ENCODE data around the gene GDF10. TPM values are rescaled to one million over a fixed set of nuclear protein-coding genes. Genes with fewer than 3 reads are reported as not detected.

GDF10 gene
- total RNA-seq, 2 experiments from 2014 or later = 4.1 TPM

DNA sequence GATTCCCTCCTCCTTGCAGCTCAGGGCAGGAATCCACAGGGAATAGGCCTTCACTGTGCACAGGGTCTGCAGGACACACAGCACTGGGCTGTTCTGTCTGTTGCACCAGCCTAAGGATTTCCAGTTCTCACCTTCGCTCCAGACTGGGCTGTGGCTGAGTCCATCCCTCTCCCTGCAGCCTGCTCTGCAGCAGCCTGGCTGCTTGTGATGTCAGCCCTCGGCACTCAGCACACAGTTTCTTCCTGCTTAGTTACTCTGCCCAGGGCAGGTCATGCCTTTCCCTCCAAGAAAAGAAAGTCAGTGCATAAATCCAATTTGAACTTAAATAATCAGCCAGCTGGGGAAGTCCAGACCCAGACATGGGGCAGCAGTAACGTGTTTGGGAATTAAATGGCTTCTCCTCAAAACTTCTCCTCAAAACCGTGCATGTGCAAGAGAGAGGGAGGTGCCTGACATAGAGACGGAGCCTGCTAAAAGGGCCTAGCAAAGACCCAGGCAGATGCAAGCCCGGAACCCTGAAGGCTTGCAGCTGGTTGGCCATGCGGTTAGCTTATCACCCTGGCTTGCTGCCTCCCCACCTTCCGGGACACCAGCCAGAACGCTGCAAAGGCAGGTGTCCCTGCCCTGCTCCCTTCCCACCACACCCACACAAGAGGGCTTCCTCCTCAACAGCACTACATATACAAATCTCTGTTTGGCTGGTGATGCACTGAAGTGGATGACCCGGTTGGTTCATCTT lies 11.4 kb downstream of the GDF10 start:
- Mint-ChIP-seq H3K27me3 (no peaks in the 10 kb centered on the region), H3K27ac (peak overlapping the region; percentile 69), H3K36me3 (no peaks in the 10 kb centered on the region), H3K9me3 (no peaks in the 10 kb centered on the region), H3K4me3 (no peak overlapping the region), H3K4me1 (peaks cover 30% of the 10 kb centered on the region)
- DNase-seq = peak; percentile 34

DNA sequence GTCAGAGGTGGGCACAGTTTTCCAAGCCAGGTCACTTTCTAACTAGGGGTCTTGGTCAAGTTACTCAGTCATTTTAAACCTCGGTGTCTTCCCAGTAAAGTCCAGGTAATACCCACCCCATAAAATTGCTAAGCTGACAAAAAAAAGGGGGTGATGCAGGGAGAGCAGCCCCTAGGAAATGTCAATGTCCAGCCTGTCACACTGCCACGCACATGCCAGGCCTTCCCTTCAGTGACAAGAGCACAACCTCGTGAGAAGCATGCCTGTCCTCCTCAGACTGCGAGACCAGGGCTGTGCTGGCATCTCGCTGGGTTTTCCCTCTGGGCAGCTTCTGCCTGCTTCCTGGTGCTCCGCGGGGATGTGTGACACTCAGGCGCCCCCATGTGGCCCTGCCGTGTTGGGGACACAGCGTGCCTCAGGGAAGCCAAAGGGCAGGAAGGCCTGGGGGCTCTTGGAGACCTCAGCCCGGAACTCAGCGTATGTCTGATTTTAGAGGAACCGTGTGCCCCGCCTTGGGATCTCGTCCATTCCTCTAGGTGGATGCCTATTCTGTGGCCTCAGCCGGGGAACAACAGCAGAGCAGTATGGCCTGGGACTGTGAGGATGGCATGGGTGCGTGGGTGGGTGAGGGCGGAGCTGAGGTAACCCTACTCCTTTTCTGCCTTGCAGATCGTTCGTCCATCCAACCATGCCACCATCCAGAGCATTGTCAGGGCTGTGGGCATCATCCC lies 12.1 kb downstream of the GDF10 start:
- H3K4me1 Mint-ChIP-seq = peaks cover 24% of the 10 kb centered on the region
- H3K4me3 Mint-ChIP-seq = no peak overlapping the region
- peak overlapping the region; percentile 69 for H3K27ac Mint-ChIP-seq
- H3K27me3 Mint-ChIP-seq = no peaks in the 10 kb centered on the region
- H3K9me3 Mint-ChIP-seq = no peaks in the 10 kb centered on the region
- H3K36me3 Mint-ChIP-seq = no peaks in the 10 kb centered on the region
- DNase-seq = peak; percentile 86

DNA sequence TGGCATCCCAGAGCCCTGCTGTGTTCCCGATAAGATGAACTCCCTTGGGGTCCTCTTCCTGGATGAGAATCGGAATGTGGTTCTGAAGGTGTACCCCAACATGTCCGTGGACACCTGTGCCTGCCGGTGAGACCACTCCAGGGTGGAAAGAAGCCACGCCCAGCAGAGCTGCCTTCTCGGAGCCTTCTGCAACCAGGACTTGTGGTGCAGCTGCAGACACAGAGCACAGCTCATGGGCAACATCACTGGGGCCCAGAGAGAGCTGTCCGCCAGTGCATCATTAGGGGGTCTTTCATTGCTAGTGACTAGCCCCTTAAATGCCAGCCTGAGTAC lies 12.6 kb downstream of the GDF10 start:
- no peak for DNase-seq

DNA sequence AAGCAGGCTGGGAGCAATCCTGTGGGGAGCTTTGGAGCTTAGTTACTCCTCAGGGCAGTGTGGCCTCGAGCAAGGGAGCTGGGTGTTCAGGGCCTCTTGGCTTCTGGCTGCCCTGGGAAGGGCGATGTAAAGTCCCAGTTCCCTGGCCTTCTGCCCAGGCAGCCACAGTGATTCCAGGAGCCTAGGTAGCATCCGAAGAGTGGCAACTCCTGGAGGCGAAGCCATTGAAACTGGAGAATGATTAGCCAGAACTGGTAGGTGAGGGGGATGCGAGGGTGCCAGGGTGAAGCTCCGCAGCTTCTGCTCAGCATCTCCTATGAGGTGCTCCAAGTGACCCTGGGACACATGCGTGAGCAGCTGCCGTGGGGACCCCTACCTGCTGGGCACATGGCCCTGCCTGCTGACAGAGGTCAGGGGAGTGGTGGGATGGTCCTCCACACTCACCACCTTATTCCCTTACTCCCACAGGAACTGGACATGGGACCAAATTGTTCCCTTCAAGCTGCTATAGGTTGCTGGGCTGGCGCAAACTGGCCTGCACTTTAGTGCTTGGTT lies 14.5 kb downstream of the GDF10 start:
- Mint-ChIP-seq H3K36me3 (no peaks in the 10 kb centered on the region), H3K4me3 (no peak overlapping the region), H3K27me3 (no peaks in the 10 kb centered on the region), H3K4me1 (peaks cover 18% of the 10 kb centered on the region), H3K27ac (no peak overlapping the region), H3K9me3 (no peaks in the 10 kb centered on the region)
- no peak for DNase-seq

More for the DNA sequence above, 12.6 kb downstream of the GDF10 start:
- Mint-ChIP-seq H3K9me3 (no peaks in the 10 kb centered on the region), H3K27me3 (no peaks in the 10 kb centered on the region), H3K36me3 (no peaks in the 10 kb centered on the region), H3K4me1 (peaks cover 20% of the 10 kb centered on the region), H3K4me3 (no peak overlapping the region), H3K27ac (no peak overlapping the region)

DNA sequence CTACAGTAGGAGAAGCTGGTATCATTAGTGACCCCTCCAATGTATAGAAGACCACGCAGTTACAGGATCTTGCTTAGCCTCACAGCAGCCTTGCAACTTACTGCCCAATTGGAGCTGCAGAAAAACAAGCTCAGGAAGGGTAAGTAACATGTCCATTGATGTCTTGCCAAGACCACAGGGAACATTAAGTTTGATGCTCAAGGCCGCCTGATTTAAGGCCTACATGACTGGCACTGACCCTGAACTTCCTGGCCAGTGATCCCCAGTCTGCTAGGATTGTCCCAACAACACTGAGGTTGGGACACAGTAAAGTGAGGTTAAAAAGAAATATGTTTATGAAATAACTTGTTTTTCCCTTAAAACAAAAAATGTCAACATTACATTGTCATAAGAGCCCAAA lies 15.4 kb downstream of the GDF10 start:
- no peak overlapping the region for H3K27ac Mint-ChIP-seq
- DNase-seq = no peak
- H3K4me1 Mint-ChIP-seq = peaks cover 18% of the 10 kb centered on the region
- no peaks in the 10 kb centered on the region for H3K27me3 Mint-ChIP-seq
- H3K36me3 Mint-ChIP-seq = no peaks in the 10 kb centered on the region
- H3K4me3 Mint-ChIP-seq = no peak overlapping the region
- no peaks in the 10 kb centered on the region for H3K9me3 Mint-ChIP-seq

DNA sequence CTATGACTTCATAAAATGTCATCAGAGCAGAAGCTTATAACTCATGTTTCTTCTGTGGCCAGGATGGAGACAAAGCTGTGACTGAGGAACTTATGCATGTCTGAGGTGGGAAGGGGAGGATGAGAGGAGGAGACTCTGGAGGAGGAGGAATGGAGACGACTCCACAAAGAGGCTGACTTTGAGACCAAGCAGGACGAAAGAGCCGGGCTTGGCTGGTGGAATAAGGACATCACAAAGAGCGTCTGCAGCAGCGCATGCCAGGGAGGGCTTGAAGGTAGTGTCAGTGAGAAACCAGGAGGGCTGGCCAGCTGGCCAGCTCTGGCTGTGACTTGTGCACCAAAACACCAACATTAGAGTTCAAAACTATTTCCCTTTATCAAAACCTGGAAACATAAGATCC lies 16.1 kb downstream of the GDF10 start:
- no peak for DNase-seq
- Mint-ChIP-seq H3K9me3 (no peaks in the 10 kb centered on the region), H3K27ac (no peak overlapping the region), H3K27me3 (no peaks in the 10 kb centered on the region), H3K4me3 (no peak overlapping the region), H3K4me1 (peaks cover 12% of the 10 kb centered on the region), H3K36me3 (no peaks in the 10 kb centered on the region)

DNA sequence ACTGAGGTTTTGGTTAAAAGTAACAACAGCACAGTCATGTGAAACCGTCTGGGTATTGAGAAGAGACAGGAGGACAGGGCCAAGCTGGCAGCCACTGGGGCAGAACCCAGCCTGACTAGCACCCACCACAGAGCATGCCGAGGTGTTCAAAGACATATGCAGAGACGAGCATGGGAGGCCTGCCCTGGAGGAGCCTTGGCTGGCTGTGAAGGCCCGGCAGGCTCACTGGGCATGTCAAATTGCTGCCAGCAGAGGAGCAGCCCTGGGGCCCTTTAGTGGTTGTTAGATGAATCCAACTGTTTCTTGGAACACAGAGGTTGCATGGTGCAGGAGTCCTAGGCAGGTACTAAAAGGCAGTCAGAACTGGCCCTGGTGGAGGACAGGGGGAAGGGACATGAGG lies 17.3 kb downstream of the GDF10 start:
- Mint-ChIP-seq H3K36me3 (no peaks in the 10 kb centered on the region), H3K9me3 (no peaks in the 10 kb centered on the region), H3K27me3 (no peaks in the 10 kb centered on the region), H3K4me1 (peaks cover under 1% of the 10 kb centered on the region), H3K4me3 (no peak overlapping the region), H3K27ac (no peak overlapping the region)
- DNase-seq = no peak

DNA sequence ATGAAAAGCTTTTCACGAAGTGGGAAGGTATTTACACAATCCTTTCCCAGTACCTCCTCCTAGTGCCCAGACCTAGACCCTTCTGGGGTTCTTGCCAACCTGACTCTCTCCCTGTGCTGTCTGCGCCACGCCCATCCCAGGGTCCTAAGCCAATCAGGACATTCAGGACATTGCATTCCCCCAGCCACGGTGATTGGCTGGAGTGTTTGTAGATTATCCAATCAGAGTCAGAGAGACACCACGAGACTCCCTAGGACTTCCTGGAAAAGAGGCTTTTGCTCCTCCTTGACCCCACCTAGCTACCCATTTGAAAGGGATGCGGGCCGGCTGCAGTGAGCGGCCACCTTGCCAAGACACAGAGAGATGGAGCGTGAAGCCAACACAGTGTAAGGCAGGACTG lies 18.7 kb downstream of the GDF10 start:
- no peak overlapping the region for H3K4me3 Mint-ChIP-seq
- H3K27me3 Mint-ChIP-seq = no peaks in the 10 kb centered on the region
- no peak for DNase-seq
- H3K4me1 Mint-ChIP-seq = no peaks in the 10 kb centered on the region
- H3K27ac Mint-ChIP-seq = no peak overlapping the region
- no peaks in the 10 kb centered on the region for H3K36me3 Mint-ChIP-seq
- H3K9me3 Mint-ChIP-seq = no peaks in the 10 kb centered on the region

DNA sequence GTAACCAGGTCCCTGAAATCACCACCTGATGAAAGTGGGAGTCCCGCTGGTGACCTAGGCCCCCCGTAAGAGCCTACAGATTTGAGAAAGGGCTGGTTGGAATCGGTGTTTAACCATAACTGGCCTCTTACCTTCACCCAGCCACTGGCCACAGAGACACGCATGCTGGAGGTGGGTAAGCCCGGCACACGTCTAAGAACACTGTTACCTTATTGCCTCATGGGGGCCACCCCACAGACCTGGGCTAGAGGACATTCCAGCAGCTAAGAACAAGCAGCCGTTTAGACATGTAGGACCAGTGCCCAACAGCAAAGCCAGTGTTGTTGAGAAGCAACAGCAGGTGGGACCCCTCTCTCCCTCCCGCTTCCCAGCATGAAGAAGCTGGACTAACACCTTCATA lies 19.8 kb downstream of the GDF10 start:
- H3K4me3 Mint-ChIP-seq = no peak overlapping the region
- H3K4me1 Mint-ChIP-seq = no peaks in the 10 kb centered on the region
- H3K27ac Mint-ChIP-seq = no peak overlapping the region
- H3K27me3 Mint-ChIP-seq = no peaks in the 10 kb centered on the region
- H3K9me3 Mint-ChIP-seq = no peaks in the 10 kb centered on the region
- H3K36me3 Mint-ChIP-seq = no peaks in the 10 kb centered on the region
- DNase-seq = no peak

DNA sequence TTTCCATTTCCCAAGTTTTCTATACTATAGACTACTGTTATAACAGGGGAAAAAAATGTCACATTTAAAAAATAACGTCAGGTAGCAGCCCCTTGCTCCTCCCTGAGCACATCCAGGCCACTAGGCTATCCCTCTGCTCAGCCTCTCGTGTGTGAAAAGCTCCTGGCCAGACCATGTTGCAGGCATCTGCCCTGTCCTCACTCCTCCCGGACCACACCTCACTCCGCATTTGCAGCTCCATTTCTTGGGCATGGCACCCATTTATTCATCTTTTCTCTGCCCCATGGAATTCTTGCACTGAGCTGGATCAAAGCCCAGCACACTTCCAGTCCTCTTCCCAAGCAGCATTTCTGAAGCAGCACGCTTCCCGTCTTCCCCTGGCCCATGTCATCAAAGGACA lies 20.8 kb downstream of the GDF10 start:
- Mint-ChIP-seq H3K36me3 (no peaks in the 10 kb centered on the region), H3K4me1 (no peaks in the 10 kb centered on the region), H3K27me3 (no peaks in the 10 kb centered on the region), H3K9me3 (no peaks in the 10 kb centered on the region), H3K4me3 (no peak overlapping the region), H3K27ac (no peak overlapping the region)
- no peak for DNase-seq

DNA sequence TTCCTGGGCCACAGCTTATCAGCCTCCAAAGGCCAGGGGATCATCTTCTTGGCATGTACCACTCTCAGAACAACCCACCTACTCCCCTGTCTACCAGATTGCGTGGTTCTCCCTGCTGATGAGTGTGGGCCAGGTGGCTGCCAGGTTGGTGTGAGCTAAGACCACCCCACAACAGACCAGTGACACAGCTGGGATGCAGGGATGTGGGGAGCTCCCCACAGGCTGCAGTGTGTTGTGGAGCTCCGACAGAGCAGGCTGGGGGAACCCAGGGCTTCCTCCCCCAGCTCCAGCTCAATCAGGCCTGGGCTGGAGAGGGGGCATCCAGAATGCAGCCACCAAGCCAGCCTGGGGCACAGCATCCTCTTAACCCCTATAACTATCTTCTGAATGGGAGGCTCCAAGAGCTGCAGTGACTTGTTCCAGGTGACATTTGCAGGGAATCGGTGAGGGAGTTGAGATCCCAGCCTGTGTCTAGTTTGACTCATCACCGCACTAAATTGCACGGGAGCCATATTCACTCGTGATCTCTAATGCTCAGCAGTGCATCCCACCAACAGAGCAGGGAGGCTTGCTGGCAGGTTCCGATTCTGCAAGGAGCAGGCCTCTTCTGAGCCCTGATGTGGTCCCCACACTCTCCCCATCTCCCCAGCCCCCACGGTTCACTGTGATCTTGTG lies 21.7 kb downstream of the GDF10 start:
- no peaks in the 10 kb centered on the region for H3K27me3 Mint-ChIP-seq
- H3K36me3 Mint-ChIP-seq = no peaks in the 10 kb centered on the region
- H3K9me3 Mint-ChIP-seq = no peaks in the 10 kb centered on the region
- H3K27ac Mint-ChIP-seq = no peak overlapping the region
- no peak for DNase-seq
- no peaks in the 10 kb centered on the region for H3K4me1 Mint-ChIP-seq
- H3K4me3 Mint-ChIP-seq = no peak overlapping the region

DNA sequence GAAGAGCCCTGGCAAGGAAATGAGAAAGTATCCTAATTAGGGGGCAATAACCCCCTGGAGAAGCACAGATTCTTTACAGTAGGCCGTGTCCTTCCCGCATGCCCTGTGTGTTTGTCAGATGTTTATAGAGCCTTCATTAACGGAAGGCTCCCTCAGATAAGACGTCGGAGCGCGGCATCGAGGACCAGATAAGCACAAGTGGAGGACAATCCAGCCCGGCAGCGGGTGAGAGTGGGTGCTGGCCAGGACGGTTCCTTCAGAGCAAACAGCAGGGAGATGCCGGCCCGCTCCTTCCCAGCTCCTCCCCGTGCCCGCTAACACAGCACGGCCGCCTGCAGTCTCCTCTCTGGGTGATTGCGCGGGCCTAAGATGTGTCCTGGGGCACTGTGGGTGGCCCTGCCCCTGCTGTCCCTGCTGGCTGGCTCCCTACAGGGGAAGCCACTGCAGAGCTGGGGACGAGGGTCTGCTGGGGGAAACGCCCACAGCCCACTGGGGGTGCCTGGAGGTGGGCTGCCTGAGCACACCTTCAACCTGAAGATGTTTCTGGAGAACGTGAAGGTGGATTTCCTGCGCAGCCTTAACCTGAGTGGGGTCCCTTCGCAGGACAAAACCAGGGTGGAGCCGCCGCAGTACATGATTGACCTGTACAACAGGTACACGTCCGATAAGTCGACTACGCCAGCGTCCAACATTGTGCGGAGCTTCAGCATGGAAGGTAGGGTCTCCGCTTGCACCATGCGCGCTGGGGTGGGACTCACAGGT lies 22.5 kb downstream of the GDF10 start, which contains the start of gene GDF2:
Gene GDF2 (plus strand): TSS at position 155 of the 762 bp plus-strand sequence. CDS start 215 bp downstream, at position 370.
- Mint-ChIP-seq H3K27me3 (no peaks in the 10 kb centered on the region), H3K27ac (no peak within 1 kb of the TSS)

DNA sequence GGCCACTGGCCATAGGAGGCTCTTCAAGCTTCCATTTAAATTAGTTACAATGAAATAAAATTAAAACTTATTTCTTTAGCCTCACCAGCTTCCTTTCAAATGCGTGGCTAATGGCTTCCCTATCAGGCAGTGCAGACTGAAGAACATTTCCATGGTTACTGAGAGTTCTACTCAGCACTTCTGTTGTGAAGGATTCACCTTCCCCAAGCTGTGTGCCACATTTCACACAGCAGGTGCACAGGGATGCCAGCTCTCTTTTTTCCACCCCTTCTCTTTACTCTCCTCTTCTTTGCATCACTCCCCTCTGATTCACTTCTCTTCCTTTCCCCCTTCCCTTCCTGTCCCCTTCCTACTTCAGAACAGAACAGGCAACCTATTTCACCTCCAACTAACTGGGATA lies 23.1 kb downstream of the GDF10 start:
- H3K27ac Mint-ChIP-seq = no peak overlapping the region
- DNase-seq = no peak
- no peaks in the 10 kb centered on the region for H3K36me3 Mint-ChIP-seq
- no peak overlapping the region for H3K4me3 Mint-ChIP-seq
- no peaks in the 10 kb centered on the region for H3K27me3 Mint-ChIP-seq
- H3K4me1 Mint-ChIP-seq = no peaks in the 10 kb centered on the region
- H3K9me3 Mint-ChIP-seq = no peaks in the 10 kb centered on the region

More for the DNA sequence above, 22.5 kb downstream of the GDF10 start, which contains the start of gene GDF2:
- no peaks in the 10 kb centered on the region for H3K36me3 Mint-ChIP-seq
- H3K9me3 Mint-ChIP-seq = no peaks in the 10 kb centered on the region
- no peaks in the 10 kb centered on the region for H3K4me1 Mint-ChIP-seq
- DNase-seq = no peak
- H3K4me3 Mint-ChIP-seq = no peak within 1 kb of the TSS

DNA sequence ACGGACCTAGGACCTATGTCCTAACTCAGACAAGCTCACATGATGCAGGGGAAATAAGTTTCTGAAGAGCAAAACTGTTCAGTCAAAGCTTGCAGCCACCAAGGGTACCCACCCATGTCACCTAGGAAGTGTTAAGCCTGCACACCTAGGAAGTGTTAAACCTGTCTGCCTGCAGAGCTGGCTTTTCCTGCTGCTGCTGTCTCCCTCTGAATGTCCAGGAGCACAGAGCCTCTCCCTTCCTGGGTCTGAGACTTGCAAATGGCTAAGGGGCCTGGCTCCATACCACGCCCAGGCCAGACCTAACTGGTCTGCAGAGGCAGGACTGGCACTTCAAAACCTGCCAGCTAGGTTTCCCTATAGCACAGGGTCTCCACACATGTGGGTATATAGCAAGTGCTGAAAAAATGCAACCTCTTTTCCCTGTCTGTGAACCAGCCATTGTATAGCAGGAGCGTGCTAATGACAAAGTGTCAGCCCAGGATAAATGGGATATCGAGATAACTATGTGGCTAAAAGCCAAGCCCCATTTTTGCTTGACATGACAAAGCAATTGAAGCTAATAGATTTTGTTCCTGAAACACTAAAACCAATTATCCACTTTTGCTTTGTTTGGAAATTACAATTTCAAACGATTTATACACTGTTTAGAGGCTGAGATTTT lies 23.8 kb downstream of the GDF10 start:
- Mint-ChIP-seq H3K27ac (no peak overlapping the region), H3K9me3 (no peaks in the 10 kb centered on the region), H3K27me3 (no peaks in the 10 kb centered on the region), H3K4me3 (no peak overlapping the region), H3K36me3 (no peaks in the 10 kb centered on the region), H3K4me1 (no peaks in the 10 kb centered on the region)
- DNase-seq = no peak

Data from activated naive CD8-positive, alpha-beta T cell treated with anti-CD3 and anti-CD28 coated beads for 36 hours (primary cell).